K562 (cell line): ENCODE data around the gene SFPQ.

Experiments used
- CTCF ChIP-seq, 3 experiments: IDR thresholded peaks in 2 of 3; conservative IDR thresholded peaks in 1 of 3; 2 replicates each; pipeline ENCODE4 v1.5.1; 2011 to 2012; ENCODE audit warnings: low read length in 3 of 3, mild to moderate bottlenecking in 3 of 3, control low read depth in 2 of 3, improper control_type of control experiment in 1 of 3, inconsistent platforms in 1 of 3, low read depth in 1 of 3, mixed read lengths in 1 of 3, moderate library complexity in 1 of 3; ENCODE audit not compliant: insufficient read depth in 2 of 3
- DACH1 ChIP-seq: fragments of 450-650 bp; IDR thresholded peaks from 2 replicates; pipeline ENCODE4 v1.6.1; 2018; ENCODE audit not compliant: partially characterized antibody
- E2F6 ChIP-seq, 2 experiments: IDR thresholded peaks; 2 replicates each; pipeline ENCODE4 v1.6.1; 2011; ENCODE audit warnings: borderline replicate concordance in 1 of 2, control low read depth in 1 of 2, low read depth in 1 of 2, low read length in 1 of 2, mild to moderate bottlenecking in 1 of 2, mixed read lengths in 1 of 2, moderate library complexity in 1 of 2; ENCODE audit not compliant: insufficient read depth in 1 of 2, insufficient read length in 1 of 2, poor library complexity in 1 of 2, severe bottlenecking in 1 of 2; ENCODE audit errors: extremely low read depth in 1 of 2
- NFE2L1 ChIP-seq: fragments of 450-650 bp; IDR thresholded peaks from 2 replicates; pipeline ENCODE4 v1.6.1; 2016; ENCODE audit warnings: missing genetic modification characterization, low read depth, mild to moderate bottlenecking, missing compliant biosample characterization, moderate library complexity, borderline replicate concordance
- POLR2A ChIP-seq: fragments of 450-650 bp; conservative IDR thresholded peaks from 2 replicates; pipeline ENCODE4 v1.6.1; 2016
- RCOR1 ChIP-seq, 2 experiments: IDR thresholded peaks; 2 replicates each; pipeline ENCODE4 v1.6.1; 2012; ENCODE audit warnings: low read depth in 2 of 2, low read length in 2 of 2, borderline replicate concordance in 1 of 2, improper control_type of control experiment in 1 of 2
- YY1 ChIP-seq, 3 experiments: IDR thresholded peaks; 2 replicates each; pipeline ENCODE4 v1.6.1; 2011; ENCODE audit warnings: low read length in 2 of 3, mild to moderate bottlenecking in 2 of 3, moderate library complexity in 2 of 3, borderline replicate concordance in 1 of 3, control low read depth in 1 of 3, low read depth in 1 of 3; ENCODE audit not compliant: insufficient read depth in 3 of 3, insufficient replicate concordance in 2 of 3, control insufficient read depth in 1 of 3, insufficient read length in 1 of 3; ENCODE audit errors: extremely low read depth in 1 of 3
- ZBTB33 ChIP-seq: sonication (generic); formaldehyde crosslinking; IDR thresholded peaks from 2 replicates; pipeline ENCODE4 v1.8.1; 2023; ENCODE audit warnings: mild to moderate bottlenecking, missing genetic modification reagents

- TF ChIP-seq DACH1 (no peak), YY1 (IDR thresholded peaks at IDR 0.05; ENCODE audit: borderline replicate concordance in 1 of 3, control insufficient read depth in 1 of 3, extremely low read depth in 1 of 3, insufficient read depth in 3 of 3, insufficient read length in 1 of 3, insufficient replicate concordance in 2 of 3, low read depth in 1 of 3, low read length in 2 of 3) (no peak), RCOR1 (IDR thresholded peaks at IDR 0.05; ENCODE audit: borderline replicate concordance in 1 of 2, low read depth in 2 of 2, low read length in 2 of 2) (no peak), E2F6 (IDR thresholded peaks at IDR 0.05; ENCODE audit: borderline replicate concordance in 1 of 2, extremely low read depth in 1 of 2, insufficient read depth in 1 of 2, insufficient read length in 1 of 2, low read depth in 1 of 2, low read length in 1 of 2, poor library complexity in 1 of 2, severe bottlenecking in 1 of 2) (no peak), ZBTB33 (no peak), CTCF (IDR thresholded peaks at IDR 0.05 in 2 of 3, conservative IDR thresholded peaks at IDR 0.05 in 1 of 3; ENCODE audit: insufficient read depth in 2 of 3, low read depth in 1 of 3, low read length in 3 of 3) (no peak), NFE2L1 (tag) (no peak), POLR2A (no peak)
Observed at GRCh38 chr1:35203295-35203694, 10.3 kb upstream of the SFPQ start.
